ENCODE measurements around the gene GATC.

GATC gene

DNA sequence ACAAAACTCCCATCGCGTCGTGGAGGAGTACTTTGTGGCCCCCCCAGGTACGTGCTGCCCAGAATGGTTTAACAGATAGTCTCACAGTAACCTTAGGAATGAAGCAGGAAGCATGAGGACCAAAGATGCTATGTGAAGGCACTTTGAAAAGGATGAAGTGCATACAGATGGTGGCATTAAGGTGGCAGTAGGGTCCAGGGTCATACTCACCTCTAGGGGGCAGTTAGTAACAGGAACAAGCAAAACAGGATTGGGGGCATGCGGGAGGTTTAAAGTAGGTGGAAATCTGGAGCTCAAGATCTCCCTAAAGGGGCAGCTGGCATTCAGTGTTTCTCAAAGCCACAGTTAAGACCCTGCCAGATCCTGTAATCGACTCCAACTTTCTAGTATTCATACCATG is 10.9 kb downstream of the GATC start:
- H3K27ac ChIP-seq (ENCODE audit: low read depth, low read length) = no peak overlapping the region
- no peak overlapping the region for H3K4me3 ChIP-seq (ENCODE audit: low read depth, low read length)
- H3K36me3 ChIP-seq (ENCODE audit: control insufficient read depth, insufficient read depth, low read length) = peaks cover 88% of the 10 kb centered on the region
- H3K4me1 ChIP-seq (ENCODE audit: control insufficient read depth, insufficient read depth, low read length) = no peaks in the 10 kb centered on the region
- no peaks in the 10 kb centered on the region for H3K9me3 ChIP-seq (ENCODE audit: control insufficient read depth, insufficient read depth, low read length)
- H3K9ac ChIP-seq (ENCODE audit: low read depth, low read length) = no peak overlapping the region
- H3K27me3 ChIP-seq (ENCODE audit: control insufficient read depth, insufficient read depth, low read length) = no peaks in the 10 kb centered on the region

DNA sequence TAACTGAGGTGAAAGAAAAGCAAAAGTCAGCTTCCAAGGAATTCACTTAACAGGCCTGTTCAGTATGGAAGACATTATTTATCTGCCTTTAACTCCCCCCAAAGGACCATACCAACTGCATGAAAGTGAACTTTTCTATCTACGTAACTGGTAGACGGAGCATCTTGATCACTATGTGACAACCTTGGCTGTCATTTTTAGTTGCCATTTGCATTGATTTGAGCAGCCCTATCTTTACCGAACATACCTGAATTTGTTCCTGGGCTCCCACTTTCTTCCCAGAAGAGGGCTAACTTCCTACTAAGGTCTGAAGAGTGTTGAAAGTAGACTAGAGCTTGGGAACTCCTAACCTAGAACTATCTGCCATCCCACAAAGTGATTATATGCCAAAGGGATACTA is 13.9 kb downstream of the GATC start:
- Histone ChIP-seq H3K27me3 (ENCODE audit: control insufficient read depth, insufficient read depth, low read length) (no peaks in the 10 kb centered on the region), H3K36me3 (ENCODE audit: control insufficient read depth, insufficient read depth, low read length) (peaks cover 94% of the 10 kb centered on the region), H3K9ac (ENCODE audit: low read depth, low read length) (no peak overlapping the region), H3K27ac (ENCODE audit: low read depth, low read length) (no peak overlapping the region), H3K9me3 (ENCODE audit: control insufficient read depth, insufficient read depth, low read length) (no peaks in the 10 kb centered on the region), H3K4me3 (ENCODE audit: low read depth, low read length) (no peak overlapping the region), H3K4me1 (ENCODE audit: control insufficient read depth, insufficient read depth, low read length) (no peaks in the 10 kb centered on the region)

- Histone ChIP-seq H3K36me3 (ENCODE audit: control insufficient read depth, insufficient read depth, low read length) (peaks cover 94% of the 10 kb centered on the region), H3K9me3 (ENCODE audit: control insufficient read depth, insufficient read depth, low read length) (no peaks in the 10 kb centered on the region), H3K27me3 (ENCODE audit: control insufficient read depth, insufficient read depth, low read length) (no peaks in the 10 kb centered on the region), H3K4me1 (ENCODE audit: control insufficient read depth, insufficient read depth, low read length) (peaks cover 3% of the 10 kb centered on the region; the same call in 1 of the 2 replicates), H3K9ac (ENCODE audit: low read depth, low read length) (no peak overlapping the region), H3K4me3 (ENCODE audit: low read depth, low read length) (no peak overlapping the region), H3K27ac (ENCODE audit: low read depth, low read length) (no peak overlapping the region)
Measured at GRCh38 chr12:120462099-120462640, 15.9 kb downstream of the GATC start.

GRCh38 chr12:120463712-120464111 is 17.5 kb downstream of the GATC start:
- Histone ChIP-seq H3K36me3 (ENCODE audit: control insufficient read depth, insufficient read depth, low read length) (peaks cover 84% of the 10 kb centered on the region), H3K27me3 (ENCODE audit: control insufficient read depth, insufficient read depth, low read length) (no peaks in the 10 kb centered on the region), H3K9ac (ENCODE audit: low read depth, low read length) (no peak overlapping the region), H3K27ac (ENCODE audit: low read depth, low read length) (no peak overlapping the region), H3K4me1 (ENCODE audit: control insufficient read depth, insufficient read depth, low read length) (peaks cover 3% of the 10 kb centered on the region; the same call in 1 of the 2 replicates), H3K4me3 (ENCODE audit: low read depth, low read length) (no peak overlapping the region), H3K9me3 (ENCODE audit: control insufficient read depth, insufficient read depth, low read length) (no peaks in the 10 kb centered on the region)

GRCh38 chr12:120465756-120466155 is 19.5 kb downstream of the GATC start:
- no peak overlapping the region for H3K27ac ChIP-seq (ENCODE audit: low read depth, low read length)
- peaks cover 67% of the 10 kb centered on the region for H3K36me3 ChIP-seq (ENCODE audit: control insufficient read depth, insufficient read depth, low read length)
- no peaks in the 10 kb centered on the region for H3K9me3 ChIP-seq (ENCODE audit: control insufficient read depth, insufficient read depth, low read length)
- H3K4me1 ChIP-seq (ENCODE audit: control insufficient read depth, insufficient read depth, low read length) = peaks cover 7% of the 10 kb centered on the region; the same call in 1 of the 2 replicates
- H3K27me3 ChIP-seq (ENCODE audit: control insufficient read depth, insufficient read depth, low read length) = no peaks in the 10 kb centered on the region
- H3K4me3 ChIP-seq (ENCODE audit: low read depth, low read length) = no peak overlapping the region
- H3K9ac ChIP-seq (ENCODE audit: low read depth, low read length) = no peak overlapping the region

- Histone ChIP-seq H3K27me3 (ENCODE audit: control insufficient read depth, insufficient read depth, low read length) (no peaks in the 10 kb centered on the region), H3K4me3 (ENCODE audit: low read depth, low read length) (no peak overlapping the region), H3K27ac (ENCODE audit: low read depth, low read length) (peak overlapping the region; percentile 7), H3K4me1 (ENCODE audit: control insufficient read depth, insufficient read depth, low read length) (peaks cover 7% of the 10 kb centered on the region; the same call in 1 of the 2 replicates), H3K9ac (ENCODE audit: low read depth, low read length) (no peak overlapping the region), H3K36me3 (ENCODE audit: control insufficient read depth, insufficient read depth, low read length) (peaks cover 57% of the 10 kb centered on the region), H3K9me3 (ENCODE audit: control insufficient read depth, insufficient read depth, low read length) (no peaks in the 10 kb centered on the region)
Measured at GRCh38 chr12:120466560-120467315, 20.5 kb downstream of the GATC start.

DNA sequence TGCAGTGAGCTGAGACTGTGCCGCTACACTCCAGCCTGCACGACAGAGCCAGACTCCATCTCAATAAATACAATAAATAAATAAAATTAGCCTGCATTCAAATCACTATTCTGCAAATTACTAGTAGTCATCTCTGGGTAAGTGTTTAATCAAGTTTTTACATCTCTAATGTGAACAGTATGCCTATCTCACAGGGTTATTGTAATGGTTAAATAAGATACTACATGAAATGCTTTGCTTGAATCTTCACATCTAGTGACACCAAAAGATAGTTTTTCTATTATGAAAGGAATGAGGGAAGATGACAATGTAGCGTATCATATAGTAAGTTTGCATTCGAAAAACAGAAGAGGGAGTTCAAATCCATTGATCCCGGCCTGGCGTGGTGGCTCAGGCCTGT is 21.2 kb downstream of the GATC start:
- no peak overlapping the region for H3K9ac ChIP-seq (ENCODE audit: low read depth, low read length)
- H3K4me3 ChIP-seq (ENCODE audit: low read depth, low read length) = no peak overlapping the region
- no peak overlapping the region for H3K27ac ChIP-seq (ENCODE audit: low read depth, low read length)
- H3K36me3 ChIP-seq (ENCODE audit: control insufficient read depth, insufficient read depth, low read length) = peaks cover 50% of the 10 kb centered on the region
- peaks cover 7% of the 10 kb centered on the region; the same call in 1 of the 2 replicates for H3K4me1 ChIP-seq (ENCODE audit: control insufficient read depth, insufficient read depth, low read length)
- no peaks in the 10 kb centered on the region for H3K27me3 ChIP-seq (ENCODE audit: control insufficient read depth, insufficient read depth, low read length)
- H3K9me3 ChIP-seq (ENCODE audit: control insufficient read depth, insufficient read depth, low read length) = no peaks in the 10 kb centered on the region

- Histone ChIP-seq H3K27ac (ENCODE audit: low read depth, low read length) (peak overlapping the region; percentile 96), H3K27me3 (ENCODE audit: control insufficient read depth, insufficient read depth, low read length) (no peaks in the 10 kb centered on the region), H3K4me3 (ENCODE audit: low read depth, low read length) (peak overlapping the region; percentile 72), H3K36me3 (ENCODE audit: control insufficient read depth, insufficient read depth, low read length) (peaks cover 40% of the 10 kb centered on the region), H3K9me3 (ENCODE audit: control insufficient read depth, insufficient read depth, low read length) (no peaks in the 10 kb centered on the region), H3K4me1 (ENCODE audit: control insufficient read depth, insufficient read depth, low read length) (peaks cover 7% of the 10 kb centered on the region; the same call in 1 of the 2 replicates), H3K9ac (ENCODE audit: low read depth, low read length) (peak overlapping the region; percentile 62)
Measured at GRCh38 chr12:120468325-120468820, 22.1 kb downstream of the GATC start.

DNA sequence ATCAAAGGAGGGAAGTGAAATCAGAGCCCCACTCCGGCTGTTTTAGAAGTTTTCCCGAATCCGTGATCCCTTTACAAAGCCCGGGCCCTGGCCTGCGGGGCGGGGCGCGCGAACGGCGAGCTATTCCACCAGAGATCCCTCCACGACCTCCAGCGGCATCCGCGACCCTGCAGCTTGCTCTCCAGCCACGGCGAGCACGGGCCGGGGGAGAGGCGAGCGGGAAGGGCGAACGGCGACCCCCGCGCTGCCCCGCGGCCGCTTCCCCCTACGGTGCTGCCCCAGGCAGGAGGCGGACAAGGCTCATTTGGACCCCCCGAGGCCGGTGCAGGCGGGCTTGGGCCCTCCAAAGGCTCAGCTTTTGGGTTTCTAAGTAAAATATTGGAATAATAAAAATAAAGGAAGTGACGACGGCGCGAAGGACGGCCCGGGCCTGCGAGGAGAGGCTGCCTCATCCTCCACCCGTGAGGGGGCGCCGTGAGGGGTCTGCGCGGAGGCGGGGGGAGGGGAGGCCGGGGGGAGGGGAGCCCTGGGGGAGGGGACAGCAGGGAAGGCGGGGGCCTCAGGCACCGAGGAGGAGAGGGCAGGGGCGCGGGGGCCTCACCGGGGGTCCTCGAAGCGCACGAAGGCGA is 22.7 kb downstream of the GATC start:
- Histone ChIP-seq H3K9ac (ENCODE audit: low read depth, low read length) (peak overlapping the region; percentile 91), H3K4me1 (ENCODE audit: control insufficient read depth, insufficient read depth, low read length) (peaks cover 7% of the 10 kb centered on the region; the same call in 1 of the 2 replicates), H3K27ac (ENCODE audit: low read depth, low read length) (peak overlapping the region; percentile 96), H3K4me3 (ENCODE audit: low read depth, low read length) (peak overlapping the region; percentile 72), H3K9me3 (ENCODE audit: control insufficient read depth, insufficient read depth, low read length) (no peaks in the 10 kb centered on the region), H3K27me3 (ENCODE audit: control insufficient read depth, insufficient read depth, low read length) (no peaks in the 10 kb centered on the region), H3K36me3 (ENCODE audit: control insufficient read depth, insufficient read depth, low read length) (peaks cover 35% of the 10 kb centered on the region)

DNA sequence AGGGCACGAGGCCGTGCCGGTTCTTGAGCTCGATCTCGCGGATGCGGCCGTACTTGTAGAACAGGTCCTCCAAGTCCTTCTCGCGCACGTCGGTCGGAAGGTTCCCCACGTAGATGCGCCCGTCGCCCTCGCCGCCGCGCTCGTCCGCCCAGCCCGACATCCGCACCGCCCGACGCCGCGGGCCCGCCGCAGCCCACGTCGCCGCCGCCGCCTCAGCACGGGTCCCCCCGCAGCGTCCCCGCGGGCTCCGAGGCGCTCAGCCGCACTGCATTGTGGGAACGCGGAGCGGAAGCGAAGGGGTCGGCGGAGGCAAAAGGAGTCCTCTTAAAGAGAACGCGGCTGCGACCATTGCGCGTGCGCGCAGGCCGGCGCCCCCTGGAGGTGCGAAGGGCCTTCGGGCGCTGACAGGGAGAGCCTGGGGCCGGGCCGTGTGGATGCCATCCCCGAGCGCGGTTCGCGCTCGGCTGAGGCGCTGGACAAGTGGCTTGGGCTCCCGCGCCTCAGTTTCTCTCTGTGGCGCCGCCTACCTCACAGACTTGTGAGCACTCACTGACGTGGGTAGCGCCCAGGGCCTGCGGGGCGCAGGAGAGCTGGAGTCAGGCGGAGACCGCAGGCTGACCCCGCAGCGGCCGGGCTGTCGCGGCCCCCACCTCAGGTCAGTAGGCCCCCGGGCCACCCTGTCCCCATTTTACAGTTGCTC is 23.4 kb downstream of the GATC start, which contains the start of gene SRSF9:
TSS of gene SRSF9 (minus strand) at position 299 of the 700 bp plus-strand sequence. CDS start at position 160, 139 bp downstream.
- peaks cover 28% of the 10 kb centered on the region for H3K36me3 ChIP-seq (ENCODE audit: control insufficient read depth, insufficient read depth, low read length)
- no peaks in the 10 kb centered on the region for H3K9me3 ChIP-seq (ENCODE audit: control insufficient read depth, insufficient read depth, low read length)
- H3K27me3 ChIP-seq (ENCODE audit: control insufficient read depth, insufficient read depth, low read length) = no peaks in the 10 kb centered on the region
- peak within 1 kb of the TSS; percentile 96 for H3K27ac ChIP-seq (ENCODE audit: low read depth, low read length)
- peaks cover 7% of the 10 kb centered on the region; the same call in 1 of the 2 replicates for H3K4me1 ChIP-seq (ENCODE audit: control insufficient read depth, insufficient read depth, low read length)
- peak within 1 kb of the TSS; percentile 72 for H3K4me3 ChIP-seq (ENCODE audit: low read depth, low read length)
- peak within 1 kb of the TSS; percentile 91 for H3K9ac ChIP-seq (ENCODE audit: low read depth, low read length)

All from HUES48 (cell line).